GM23338 (cell line): ENCODE results near the gene MLLT1. TPM values are rescaled to one million over a fixed set of nuclear protein-coding genes. Genes with fewer than 3 reads are reported as not detected.

Source experiments
- ATAC-seq: fragments of 200-7000 bp; cut with Tn5 transposase; 3 replicates; pipeline ENCODE4 v1.9.1; 2020
- DNase-seq: peaks from one replicate; pipeline ENCODE4 v3.0.0-alpha.2; 2015; ENCODE audit warnings: low spot score
- H2AFZ ChIP-seq: fragments of 200-600 bp; sonication (generic); 2 replicates; pipeline ENCODE4 v1.8.0; 2016; ENCODE audit warnings: antibody characterized with exemption, mild to moderate bottlenecking, moderate library complexity
- H3F3A ChIP-seq: fragments of 200-600 bp; sonication (generic); replicated peaks from 2 replicates; pipeline ENCODE4 v1.8.0; 2017; ENCODE audit warnings: antibody characterized with exemption, mixed run types, low read depth
- H3K27ac ChIP-seq: fragments of 200-600 bp; sonication (generic); 2 replicates; pipeline ENCODE4 v1.6.1; 2016; ENCODE audit warnings: low read depth
- H3K27me3 ChIP-seq: fragments of 200-600 bp; sonication (generic); 2 replicates; pipeline ENCODE4 v1.8.0; 2016; ENCODE audit warnings: mild to moderate bottlenecking, mixed run types, moderate library complexity; ENCODE audit not compliant: insufficient read depth
- H3K36me3 ChIP-seq: fragments of 200-600 bp; sonication (generic); 2 replicates; pipeline ENCODE4 v1.8.0; 2016; ENCODE audit warnings: mild to moderate bottlenecking; ENCODE audit not compliant: insufficient read depth
- H3K4me1 ChIP-seq: fragments of 200-600 bp; sonication (generic); 2 replicates; pipeline ENCODE4 v1.8.0; 2016; ENCODE audit warnings: mild to moderate bottlenecking, moderate library complexity; ENCODE audit not compliant: insufficient read depth
- H3K4me2 ChIP-seq: fragments of 200-600 bp; sonication (generic); 2 replicates; pipeline ENCODE4 v1.7.1; 2017; ENCODE audit warnings: mixed run types
- H3K4me3 ChIP-seq: fragments of 200-600 bp; sonication (generic); 2 replicates; pipeline ENCODE4 v1.6.1; 2016; ENCODE audit warnings: mixed run types
- H3K79me2 ChIP-seq: fragments of 200-600 bp; sonication (generic); replicated peaks from 2 replicates; pipeline ENCODE4 v1.8.0; 2017; ENCODE audit warnings: mild to moderate bottlenecking; ENCODE audit not compliant: insufficient read depth
- H3K9me2 ChIP-seq: fragments of 200-600 bp; sonication (generic); 2 replicates; pipeline ENCODE4 v1.8.0; 2017; ENCODE audit not compliant: insufficient read depth
- H4K20me1 ChIP-seq: fragments of 200-600 bp; sonication (generic); replicated peaks from 2 replicates; pipeline ENCODE4 v1.8.0; 2017; ENCODE audit warnings: mild to moderate bottlenecking; ENCODE audit not compliant: insufficient read depth
- H3K27ac Mint-ChIP-seq: 2 replicates; pipeline ENCODE4 v1.8.0; 2020; ENCODE audit warnings: inconsistent platforms, mild to moderate bottlenecking, moderate library complexity, mixed read lengths
- H3K27me3 Mint-ChIP-seq: 3 replicates; pipeline ENCODE4 v1.8.0; 2022; ENCODE audit warnings: low read depth, mild to moderate bottlenecking, moderate library complexity, mixed read lengths, inconsistent platforms; ENCODE audit not compliant: insufficient read depth, poor library complexity
- H3K36me3 Mint-ChIP-seq: 3 replicates; pipeline ENCODE4 v1.8.0; 2021; ENCODE audit warnings: low read depth, mild to moderate bottlenecking, inconsistent platforms, moderate library complexity, mixed read lengths
- H3K4me1 Mint-ChIP-seq: 3 replicates; pipeline ENCODE4 v1.8.0; 2020; ENCODE audit warnings: mild to moderate bottlenecking, inconsistent platforms, mixed read lengths
- H3K4me3 Mint-ChIP-seq: 3 replicates; pipeline ENCODE4 v1.8.0; 2021; ENCODE audit warnings: moderate library complexity, mild to moderate bottlenecking, inconsistent platforms, mixed read lengths
- H3K9me3 Mint-ChIP-seq: 3 replicates; pipeline ENCODE4 v1.8.0; 2020; ENCODE audit warnings: moderate library complexity, mild to moderate bottlenecking, inconsistent platforms, mixed read lengths
- CREB1 ChIP-seq: fragments of 250-450 bp; sonication (Bioruptor Pico); IDR thresholded peaks from 2 replicates; pipeline ENCODE4 v1.5.0; 2020; ENCODE audit warnings: low read depth, mild to moderate bottlenecking, moderate library complexity
- EZH2 ChIP-seq: fragments of 200-600 bp; sonication (generic); IDR thresholded peaks from one replicate; pipeline ENCODE4 v1.8.0; 2017; ENCODE audit warnings: antibody characterized with exemption, mild to moderate bottlenecking, low read depth; ENCODE audit not compliant: unreplicated experiment
- EZH2phosphoT487 ChIP-seq: fragments of 200-600 bp; sonication (generic); IDR thresholded peaks from one replicate; pipeline ENCODE4 v1.8.1; 2018; ENCODE audit warnings: antibody characterized with exemption; ENCODE audit not compliant: unreplicated experiment
- JUNB ChIP-seq: IDR thresholded peaks from one replicate; pipeline ENCODE4 v1.6.1; 2016; ENCODE audit warnings: antibody characterized with exemption; ENCODE audit not compliant: unreplicated experiment
- NANOG ChIP-seq: IDR thresholded peaks from 2 replicates; pipeline ENCODE4 v1.6.1; 2016; ENCODE audit warnings: antibody characterized with exemption, borderline replicate concordance
- POLR2AphosphoS5 ChIP-seq: IDR thresholded peaks from 2 replicates; pipeline ENCODE4 v1.6.1; 2016; ENCODE audit warnings: antibody characterized with exemption, low read depth
- STAT1 ChIP-seq: IDR thresholded peaks from one replicate; pipeline ENCODE4 v1.6.1; 2016; ENCODE audit warnings: antibody characterized with exemption; ENCODE audit not compliant: unreplicated experiment
- ZNF114 ChIP-seq: fragments of 250-450 bp; sonication (Bioruptor Pico); IDR thresholded peaks from 2 replicates; pipeline ENCODE4 v1.5.0; 2020; ENCODE audit warnings: mild to moderate bottlenecking, moderate library complexity
- ZNF331 ChIP-seq: fragments of 250-450 bp; sonication (Bioruptor Pico); IDR thresholded peaks from 2 replicates; pipeline ENCODE4 v1.5.0; 2020; ENCODE audit warnings: low read depth, mild to moderate bottlenecking, moderate library complexity
- polyA plus RNA-seq: library from polyadenylated mRNA; unstranded; fragments of >200 nt; fragmentation: Nextera tagmentation; extraction: Ambion mirVana; gene quantifications from 2 replicates; pipeline ENCODE4 v1.2.1, GENCODE V29; 2016
- total RNA-seq: library from RNA; depleted of rRNA; stranded (reverse); fragments of >200 nt; shearing (Covaris generic); gene quantifications from 2 replicates; pipeline ENCODE4 v1.2.3, GENCODE V29; 2014
- TF ChIP-seq, protein P1 (sequence below): fragments of 250-450 bp; sonication (Bioruptor Pico); IDR thresholded peaks from 2 replicates; pipeline ENCODE4 v1.5.0; 2020; ENCODE audit warnings: mild to moderate bottlenecking, moderate library complexity
- TF ChIP-seq, protein P2 (sequence below), 2 experiments: fragments of 200-600 bp in 1 of 2; sonication (generic) in 1 of 2; conservative IDR thresholded peaks; 2 replicates each; pipeline versions ENCODE4 v1.5.1 to v1.6.1; 2016 to 2017; ENCODE audit warnings: antibody characterized with exemption in 2 of 2, low read depth in 2 of 2, mild to moderate bottlenecking in 2 of 2, moderate library complexity in 1 of 2
- TF ChIP-seq, protein P3 (sequence below): IDR thresholded peaks from one replicate; pipeline ENCODE4 v1.6.1; 2018; ENCODE audit warnings: antibody characterized with exemption; ENCODE audit not compliant: unreplicated experiment
- TF ChIP-seq, protein P4 (sequence below): IDR thresholded peaks from 2 replicates; pipeline ENCODE4 v1.6.1; 2016; ENCODE audit warnings: antibody characterized with exemption

The MLLT1 gene
- total and polyA plus RNA-seq, 2 experiments from 2014 or later, result 17.8 to 23.4 TPM

DNA sequence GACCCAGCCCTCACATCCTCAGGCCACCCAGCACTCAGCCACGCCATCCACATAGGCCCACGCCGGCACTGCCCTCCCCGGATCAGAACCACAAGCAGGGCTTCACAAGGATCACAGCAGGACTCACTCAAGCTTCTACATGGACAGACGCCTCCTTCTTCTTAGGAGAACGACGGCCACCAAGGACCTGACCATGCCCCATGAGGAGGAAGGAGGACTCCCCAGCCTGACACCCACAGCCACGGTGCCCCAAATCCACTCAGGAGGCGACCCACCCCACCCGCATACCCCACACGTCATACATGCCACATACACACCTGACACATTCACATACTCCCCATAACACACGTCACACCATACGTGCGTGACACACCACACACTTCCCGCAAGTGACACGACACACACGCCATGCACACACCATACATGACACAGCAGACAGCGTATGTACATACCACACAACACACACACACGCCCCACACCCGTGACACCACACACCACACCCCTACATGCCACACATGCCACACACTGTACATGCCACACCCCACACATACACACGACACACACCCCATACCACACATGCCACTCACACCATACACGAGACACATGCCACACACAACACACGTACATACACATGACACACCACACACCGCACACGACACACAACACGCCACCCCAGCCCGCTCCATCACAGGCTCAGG, 50.4 kb downstream of the MLLT1 start:
- Histone ChIP-seq H3K36me3 (no peaks in the 10 kb centered on the region; the same call in 1 of the 2 replicates), H3K79me2 (peaks cover 50% of the 10 kb centered on the region), H3K4me2 (no peak overlapping the region), H3K9me2 (no peaks in the 10 kb centered on the region), H3K4me1 (no peaks in the 10 kb centered on the region), H3F3A (no peaks in the 10 kb centered on the region), H2AFZ (no peak overlapping the region), H4K20me1 (peaks cover 17% of the 10 kb centered on the region), H3K27ac (no peak overlapping the region), H3K27me3 (no peaks in the 10 kb centered on the region), H3K4me3 (no peak overlapping the region)
- Mint-ChIP-seq H3K27ac (peak overlapping the region; percentile 73; the same call in 1 of the 2 replicates), H3K4me3 (no peak overlapping the region), H3K36me3 (peaks cover 21% of the 10 kb centered on the region), H3K9me3 (no peaks in the 10 kb centered on the region; the same call in 1 of the 3 replicates), H3K27me3 (peaks cover 12% of the 10 kb centered on the region), H3K4me1 (peaks cover 16% of the 10 kb centered on the region)
- ATAC-seq (no peak), DNase-seq (no peak)
- TF ChIP-seq STAT1 (no peak), JUNB (no peak), EZH2phosphoT487 (no peak), ZNF114 (no peak), ZNF331 (no peak), EZH2 (no peak), POLR2AphosphoS5 (no peak), CREB1 (CRISPR knock-in tag) (no peak), NANOG (no peak)
- TF ChIP-seq, protein P1, sequence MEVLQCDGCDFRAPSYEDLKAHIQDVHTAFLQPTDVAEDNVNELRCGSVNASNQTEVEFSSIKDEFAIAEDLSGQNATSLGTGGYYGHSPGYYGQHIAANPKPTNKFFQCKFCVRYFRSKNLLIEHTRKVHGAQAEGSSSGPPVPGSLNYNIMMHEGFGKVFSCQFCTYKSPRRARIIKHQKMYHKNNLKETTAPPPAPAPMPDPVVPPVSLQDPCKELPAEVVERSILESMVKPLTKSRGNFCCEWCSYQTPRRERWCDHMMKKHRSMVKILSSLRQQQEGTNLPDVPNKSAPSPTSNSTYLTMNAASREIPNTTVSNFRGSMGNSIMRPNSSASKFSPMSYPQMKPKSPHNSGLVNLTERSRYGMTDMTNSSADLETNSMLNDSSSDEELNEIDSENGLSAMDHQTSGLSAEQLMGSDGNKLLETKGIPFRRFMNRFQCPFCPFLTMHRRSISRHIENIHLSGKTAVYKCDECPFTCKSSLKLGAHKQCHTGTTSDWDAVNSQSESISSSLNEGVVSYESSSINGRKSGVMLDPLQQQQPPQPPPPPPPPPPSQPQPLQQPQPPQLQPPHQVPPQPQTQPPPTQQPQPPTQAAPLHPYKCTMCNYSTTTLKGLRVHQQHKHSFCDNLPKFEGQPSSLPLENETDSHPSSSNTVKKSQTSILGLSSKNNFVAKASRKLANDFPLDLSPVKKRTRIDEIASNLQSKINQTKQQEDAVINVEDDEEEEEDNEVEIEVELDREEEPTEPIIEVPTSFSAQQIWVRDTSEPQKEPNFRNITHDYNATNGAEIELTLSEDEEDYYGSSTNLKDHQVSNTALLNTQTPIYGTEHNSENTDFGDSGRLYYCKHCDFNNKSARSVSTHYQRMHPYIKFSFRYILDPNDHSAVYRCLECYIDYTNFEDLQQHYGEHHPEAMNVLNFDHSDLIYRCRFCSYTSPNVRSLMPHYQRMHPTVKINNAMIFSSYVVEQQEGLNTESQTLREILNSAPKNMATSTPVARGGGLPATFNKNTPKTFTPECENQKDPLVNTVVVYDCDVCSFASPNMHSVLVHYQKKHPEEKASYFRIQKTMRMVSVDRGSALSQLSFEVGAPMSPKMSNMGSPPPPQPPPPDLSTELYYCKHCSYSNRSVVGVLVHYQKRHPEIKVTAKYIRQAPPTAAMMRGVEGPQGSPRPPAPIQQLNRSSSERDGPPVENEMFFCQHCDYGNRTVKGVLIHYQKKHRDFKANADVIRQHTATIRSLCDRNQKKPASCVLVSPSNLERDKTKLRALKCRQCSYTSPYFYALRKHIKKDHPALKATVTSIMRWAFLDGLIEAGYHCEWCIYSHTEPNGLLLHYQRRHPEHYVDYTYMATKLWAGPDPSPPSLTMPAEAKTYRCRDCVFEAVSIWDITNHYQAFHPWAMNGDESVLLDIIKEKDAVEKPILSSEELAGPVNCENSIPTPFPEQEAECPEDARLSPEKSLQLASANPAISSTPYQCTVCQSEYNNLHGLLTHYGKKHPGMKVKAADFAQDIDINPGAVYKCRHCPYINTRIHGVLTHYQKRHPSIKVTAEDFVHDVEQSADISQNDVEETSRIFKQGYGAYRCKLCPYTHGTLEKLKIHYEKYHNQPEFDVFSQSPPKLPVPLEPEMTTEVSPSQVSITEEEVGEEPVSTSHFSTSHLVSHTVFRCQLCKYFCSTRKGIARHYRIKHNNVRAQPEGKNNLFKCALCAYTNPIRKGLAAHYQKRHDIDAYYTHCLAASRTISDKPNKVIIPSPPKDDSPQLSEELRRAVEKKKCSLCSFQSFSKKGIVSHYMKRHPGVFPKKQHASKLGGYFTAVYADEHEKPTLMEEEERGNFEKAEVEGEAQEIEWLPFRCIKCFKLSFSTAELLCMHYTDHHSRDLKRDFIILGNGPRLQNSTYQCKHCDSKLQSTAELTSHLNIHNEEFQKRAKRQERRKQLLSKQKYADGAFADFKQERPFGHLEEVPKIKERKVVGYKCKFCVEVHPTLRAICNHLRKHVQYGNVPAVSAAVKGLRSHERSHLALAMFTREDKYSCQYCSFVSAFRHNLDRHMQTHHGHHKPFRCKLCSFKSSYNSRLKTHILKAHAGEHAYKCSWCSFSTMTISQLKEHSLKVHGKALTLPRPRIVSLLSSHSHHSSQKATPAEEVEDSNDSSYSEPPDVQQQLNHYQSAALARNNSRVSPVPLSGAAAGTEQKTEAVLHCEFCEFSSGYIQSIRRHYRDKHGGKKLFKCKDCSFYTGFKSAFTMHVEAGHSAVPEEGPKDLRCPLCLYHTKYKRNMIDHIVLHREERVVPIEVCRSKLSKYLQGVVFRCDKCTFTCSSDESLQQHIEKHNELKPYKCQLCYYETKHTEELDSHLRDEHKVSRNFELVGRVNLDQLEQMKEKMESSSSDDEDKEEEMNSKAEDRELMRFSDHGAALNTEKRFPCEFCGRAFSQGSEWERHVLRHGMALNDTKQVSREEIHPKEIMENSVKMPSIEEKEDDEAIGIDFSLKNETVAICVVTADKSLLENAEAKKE (CRISPR knock-in tag), result no peak
- TF ChIP-seq, protein P2, sequence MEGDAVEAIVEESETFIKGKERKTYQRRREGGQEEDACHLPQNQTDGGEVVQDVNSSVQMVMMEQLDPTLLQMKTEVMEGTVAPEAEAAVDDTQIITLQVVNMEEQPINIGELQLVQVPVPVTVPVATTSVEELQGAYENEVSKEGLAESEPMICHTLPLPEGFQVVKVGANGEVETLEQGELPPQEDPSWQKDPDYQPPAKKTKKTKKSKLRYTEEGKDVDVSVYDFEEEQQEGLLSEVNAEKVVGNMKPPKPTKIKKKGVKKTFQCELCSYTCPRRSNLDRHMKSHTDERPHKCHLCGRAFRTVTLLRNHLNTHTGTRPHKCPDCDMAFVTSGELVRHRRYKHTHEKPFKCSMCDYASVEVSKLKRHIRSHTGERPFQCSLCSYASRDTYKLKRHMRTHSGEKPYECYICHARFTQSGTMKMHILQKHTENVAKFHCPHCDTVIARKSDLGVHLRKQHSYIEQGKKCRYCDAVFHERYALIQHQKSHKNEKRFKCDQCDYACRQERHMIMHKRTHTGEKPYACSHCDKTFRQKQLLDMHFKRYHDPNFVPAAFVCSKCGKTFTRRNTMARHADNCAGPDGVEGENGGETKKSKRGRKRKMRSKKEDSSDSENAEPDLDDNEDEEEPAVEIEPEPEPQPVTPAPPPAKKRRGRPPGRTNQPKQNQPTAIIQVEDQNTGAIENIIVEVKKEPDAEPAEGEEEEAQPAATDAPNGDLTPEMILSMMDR (conservative IDR thresholded peaks at IDR 0.05; ENCODE audit: low read depth in 2 of 2), result no peak
- TF ChIP-seq, protein P3, sequence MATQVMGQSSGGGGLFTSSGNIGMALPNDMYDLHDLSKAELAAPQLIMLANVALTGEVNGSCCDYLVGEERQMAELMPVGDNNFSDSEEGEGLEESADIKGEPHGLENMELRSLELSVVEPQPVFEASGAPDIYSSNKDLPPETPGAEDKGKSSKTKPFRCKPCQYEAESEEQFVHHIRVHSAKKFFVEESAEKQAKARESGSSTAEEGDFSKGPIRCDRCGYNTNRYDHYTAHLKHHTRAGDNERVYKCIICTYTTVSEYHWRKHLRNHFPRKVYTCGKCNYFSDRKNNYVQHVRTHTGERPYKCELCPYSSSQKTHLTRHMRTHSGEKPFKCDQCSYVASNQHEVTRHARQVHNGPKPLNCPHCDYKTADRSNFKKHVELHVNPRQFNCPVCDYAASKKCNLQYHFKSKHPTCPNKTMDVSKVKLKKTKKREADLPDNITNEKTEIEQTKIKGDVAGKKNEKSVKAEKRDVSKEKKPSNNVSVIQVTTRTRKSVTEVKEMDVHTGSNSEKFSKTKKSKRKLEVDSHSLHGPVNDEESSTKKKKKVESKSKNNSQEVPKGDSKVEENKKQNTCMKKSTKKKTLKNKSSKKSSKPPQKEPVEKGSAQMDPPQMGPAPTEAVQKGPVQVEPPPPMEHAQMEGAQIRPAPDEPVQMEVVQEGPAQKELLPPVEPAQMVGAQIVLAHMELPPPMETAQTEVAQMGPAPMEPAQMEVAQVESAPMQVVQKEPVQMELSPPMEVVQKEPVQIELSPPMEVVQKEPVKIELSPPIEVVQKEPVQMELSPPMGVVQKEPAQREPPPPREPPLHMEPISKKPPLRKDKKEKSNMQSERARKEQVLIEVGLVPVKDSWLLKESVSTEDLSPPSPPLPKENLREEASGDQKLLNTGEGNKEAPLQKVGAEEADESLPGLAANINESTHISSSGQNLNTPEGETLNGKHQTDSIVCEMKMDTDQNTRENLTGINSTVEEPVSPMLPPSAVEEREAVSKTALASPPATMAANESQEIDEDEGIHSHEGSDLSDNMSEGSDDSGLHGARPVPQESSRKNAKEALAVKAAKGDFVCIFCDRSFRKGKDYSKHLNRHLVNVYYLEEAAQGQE, result no peak
- TF ChIP-seq, protein P4, sequence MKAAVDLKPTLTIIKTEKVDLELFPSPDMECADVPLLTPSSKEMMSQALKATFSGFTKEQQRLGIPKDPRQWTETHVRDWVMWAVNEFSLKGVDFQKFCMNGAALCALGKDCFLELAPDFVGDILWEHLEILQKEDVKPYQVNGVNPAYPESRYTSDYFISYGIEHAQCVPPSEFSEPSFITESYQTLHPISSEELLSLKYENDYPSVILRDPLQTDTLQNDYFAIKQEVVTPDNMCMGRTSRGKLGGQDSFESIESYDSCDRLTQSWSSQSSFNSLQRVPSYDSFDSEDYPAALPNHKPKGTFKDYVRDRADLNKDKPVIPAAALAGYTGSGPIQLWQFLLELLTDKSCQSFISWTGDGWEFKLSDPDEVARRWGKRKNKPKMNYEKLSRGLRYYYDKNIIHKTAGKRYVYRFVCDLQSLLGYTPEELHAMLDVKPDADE, result no peak
